ENCODE measurements around the gene OR52M1. TPM values are rescaled to one million over a fixed set of nuclear protein-coding genes. Genes with fewer than 3 reads are reported as not detected.

Gene OR52M1, protein sequence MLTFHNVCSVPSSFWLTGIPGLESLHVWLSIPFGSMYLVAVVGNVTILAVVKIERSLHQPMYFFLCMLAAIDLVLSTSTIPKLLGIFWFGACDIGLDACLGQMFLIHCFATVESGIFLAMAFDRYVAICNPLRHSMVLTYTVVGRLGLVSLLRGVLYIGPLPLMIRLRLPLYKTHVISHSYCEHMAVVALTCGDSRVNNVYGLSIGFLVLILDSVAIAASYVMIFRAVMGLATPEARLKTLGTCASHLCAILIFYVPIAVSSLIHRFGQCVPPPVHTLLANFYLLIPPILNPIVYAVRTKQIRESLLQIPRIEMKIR
- total RNA-seq, result not detected
- long read RNA-seq, donor 1, result 0 reads
- long read RNA-seq, donor 2, result 0 reads

DNA sequence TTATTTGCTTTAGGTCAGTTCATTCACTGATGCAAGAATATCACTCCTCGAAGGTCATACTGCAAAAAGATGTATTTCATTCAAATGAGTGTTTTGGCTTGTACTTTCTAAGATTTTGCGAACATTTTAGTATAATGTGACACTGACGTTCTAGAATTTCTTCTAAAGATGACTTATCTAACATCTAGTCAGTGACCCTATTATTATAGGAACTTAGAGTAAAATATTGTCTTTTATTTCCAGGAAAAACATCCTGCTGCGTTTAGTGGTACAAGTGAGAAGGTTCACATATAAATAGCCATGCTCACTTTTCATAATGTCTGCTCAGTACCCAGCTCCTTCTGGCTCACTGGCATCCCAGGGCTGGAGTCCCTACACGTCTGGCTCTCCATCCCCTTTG is at the start of gene OR52M1:
OR52M1 (plus strand) TSS at position 301 of the 400 bp plus-strand sequence; CDS start at position 301, 0 bp downstream.
- intact Hi-C loops (cut with DNase I, micrococcal nuclease), result no loop called here
- Histone ChIP-seq H3K9me3 (no peaks in the 10 kb centered on the region), H3K4me3 (no peak within 1 kb of the TSS), H3K36me3 (ENCODE audit: low read depth) (no peaks in the 10 kb centered on the region), H3K4me1 (ENCODE audit: low read depth) (peaks cover 7% of the 10 kb centered on the region)
- ATAC-seq, result no peak
- DNase-seq, result no peak
- TF ChIP-seq, protein P1, sequence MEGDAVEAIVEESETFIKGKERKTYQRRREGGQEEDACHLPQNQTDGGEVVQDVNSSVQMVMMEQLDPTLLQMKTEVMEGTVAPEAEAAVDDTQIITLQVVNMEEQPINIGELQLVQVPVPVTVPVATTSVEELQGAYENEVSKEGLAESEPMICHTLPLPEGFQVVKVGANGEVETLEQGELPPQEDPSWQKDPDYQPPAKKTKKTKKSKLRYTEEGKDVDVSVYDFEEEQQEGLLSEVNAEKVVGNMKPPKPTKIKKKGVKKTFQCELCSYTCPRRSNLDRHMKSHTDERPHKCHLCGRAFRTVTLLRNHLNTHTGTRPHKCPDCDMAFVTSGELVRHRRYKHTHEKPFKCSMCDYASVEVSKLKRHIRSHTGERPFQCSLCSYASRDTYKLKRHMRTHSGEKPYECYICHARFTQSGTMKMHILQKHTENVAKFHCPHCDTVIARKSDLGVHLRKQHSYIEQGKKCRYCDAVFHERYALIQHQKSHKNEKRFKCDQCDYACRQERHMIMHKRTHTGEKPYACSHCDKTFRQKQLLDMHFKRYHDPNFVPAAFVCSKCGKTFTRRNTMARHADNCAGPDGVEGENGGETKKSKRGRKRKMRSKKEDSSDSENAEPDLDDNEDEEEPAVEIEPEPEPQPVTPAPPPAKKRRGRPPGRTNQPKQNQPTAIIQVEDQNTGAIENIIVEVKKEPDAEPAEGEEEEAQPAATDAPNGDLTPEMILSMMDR (IDR thresholded peaks at IDR 0.05), result no peak

DNA sequence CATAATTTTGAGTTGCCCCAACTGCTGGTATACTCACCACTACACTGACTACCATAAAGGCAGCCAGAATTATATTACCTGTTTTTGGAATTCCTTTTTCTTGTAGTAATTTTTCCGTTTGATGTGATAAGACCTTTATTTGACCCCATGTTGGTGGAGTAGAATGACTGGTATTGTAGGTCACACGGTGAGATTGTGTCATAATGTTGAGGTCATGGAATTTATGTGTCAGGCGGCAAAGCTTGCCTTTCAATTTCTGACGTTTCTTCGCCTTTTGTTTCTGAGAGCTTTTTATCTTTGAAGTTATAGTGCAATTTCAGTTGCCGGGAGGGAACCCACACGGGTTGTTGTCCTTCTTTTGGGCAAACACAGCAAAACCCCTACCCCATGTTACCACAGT is 49.5 kb upstream of the OR52M1 start:
- H3K4me1 ChIP-seq (ENCODE audit: low read depth), result no peaks in the 10 kb centered on the region
- DNase-seq (no peak), ATAC-seq (no peak)
- TF ChIP-seq, protein P1 (IDR thresholded peaks at IDR 0.05), result no peak
- no peaks in the 10 kb centered on the region for H3K9me3 ChIP-seq
- no peak overlapping the region for H3K4me3 ChIP-seq
- intact Hi-C loops (cut with DNase I, micrococcal nuclease), result loop anchor here in 1 of 2 donors (5.0 kb wide), 1 partner anchor 308 kb away; no protein-coding TSS in a partner anchor
- H3K36me3 ChIP-seq (ENCODE audit: low read depth), result no peaks in the 10 kb centered on the region

DNA sequence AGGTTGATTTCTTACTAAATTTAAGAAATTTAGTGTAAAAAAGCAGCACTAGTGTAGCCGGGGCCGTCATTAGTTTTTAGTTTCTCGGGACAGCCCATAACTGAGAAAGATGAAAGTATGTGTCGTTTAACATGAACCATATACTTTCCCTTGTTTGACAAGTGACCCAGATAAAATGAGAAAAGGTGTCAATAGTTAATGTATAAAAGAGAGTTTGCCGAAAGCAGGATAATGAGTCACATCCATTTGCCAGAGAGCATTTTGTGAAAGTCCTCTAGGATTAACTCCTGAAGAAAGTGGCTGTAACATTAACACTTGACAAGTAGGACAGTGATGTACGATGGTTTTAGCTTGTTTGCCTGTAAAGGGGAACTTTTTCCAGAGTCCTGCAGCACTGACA is 49.0 kb upstream of the OR52M1 start:
- H3K4me3 ChIP-seq, result no peak overlapping the region
- ATAC-seq (no peak), DNase-seq (no peak)
- H3K9me3 ChIP-seq, result no peaks in the 10 kb centered on the region
- no peaks in the 10 kb centered on the region for H3K4me1 ChIP-seq (ENCODE audit: low read depth)
- TF ChIP-seq, protein P1 (IDR thresholded peaks at IDR 0.05), result no peak
- intact Hi-C loops (cut with DNase I, micrococcal nuclease), result loop anchor here in 1 of 2 donors (5.0 kb wide), 1 partner anchor 309 kb away; no protein-coding TSS in a partner anchor
- no peaks in the 10 kb centered on the region for H3K36me3 ChIP-seq (ENCODE audit: low read depth)

DNA sequence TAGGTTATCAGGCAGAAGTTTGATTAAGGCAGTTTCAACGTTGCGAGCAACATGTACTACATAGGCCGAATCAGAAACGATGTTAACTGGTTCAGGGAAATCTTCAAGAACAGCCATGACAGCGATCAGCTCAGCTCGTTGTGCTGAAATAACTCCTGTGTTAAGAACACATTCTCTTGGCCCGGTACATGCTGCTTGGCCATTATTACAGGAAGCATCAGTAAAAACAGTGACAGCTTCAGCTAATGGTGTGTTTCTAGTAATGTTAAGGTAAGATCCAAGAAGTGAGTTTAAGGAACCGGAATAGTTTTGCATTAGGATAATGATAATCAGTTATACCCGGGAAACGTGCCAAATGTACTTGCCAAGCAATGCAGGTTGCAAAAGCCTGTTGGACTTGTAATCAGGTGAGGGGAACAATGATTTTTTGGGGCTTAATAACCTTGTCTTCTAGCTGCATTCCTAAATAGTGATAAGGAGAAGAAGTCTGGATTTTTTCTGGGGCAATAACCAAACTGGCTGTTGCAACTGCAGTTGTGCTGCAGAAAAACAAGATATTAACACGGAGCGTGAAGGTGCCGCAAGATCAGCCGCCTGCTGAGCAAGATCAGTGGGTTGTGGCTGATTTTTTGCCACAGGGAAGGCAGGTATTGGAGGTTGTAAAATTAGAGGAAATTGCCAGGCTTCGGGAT is 48.3 kb upstream of the OR52M1 start:
- DNase-seq, result no peak
- no peaks in the 10 kb centered on the region for H3K36me3 ChIP-seq (ENCODE audit: low read depth)
- no peaks in the 10 kb centered on the region for H3K4me1 ChIP-seq (ENCODE audit: low read depth)
- no peak for ATAC-seq
- no peak overlapping the region for H3K4me3 ChIP-seq
- TF ChIP-seq, protein P1 (IDR thresholded peaks at IDR 0.05), result no peak
- no peaks in the 10 kb centered on the region for H3K9me3 ChIP-seq
- intact Hi-C loops (cut with DNase I, micrococcal nuclease), result loop anchor here in 1 of 2 donors (5.0 kb wide), 1 partner anchor 309 kb away; no protein-coding TSS in a partner anchor

DNA sequence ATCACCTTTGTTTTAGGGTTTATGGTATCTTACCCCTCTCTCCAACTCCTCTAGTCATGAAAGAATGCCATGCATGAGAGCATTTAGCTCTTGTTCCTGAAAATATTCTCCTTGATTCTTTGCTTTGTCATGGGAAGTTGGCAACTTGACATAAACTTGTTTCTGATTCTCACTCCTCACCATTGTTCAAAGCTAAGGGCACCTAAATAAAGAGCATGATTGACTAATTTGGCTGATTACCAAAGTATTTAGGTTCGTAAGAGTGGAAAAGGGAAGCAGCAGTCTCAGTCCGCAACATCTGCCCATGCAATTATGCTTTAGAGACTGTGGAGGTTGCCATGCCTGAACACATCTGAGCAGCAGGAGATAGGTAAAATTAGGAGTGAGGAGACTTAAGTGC is 36.1 kb upstream of the OR52M1 start:
- no peak for DNase-seq
- no peak for ATAC-seq
- no peak overlapping the region for H3K4me3 ChIP-seq
- no peaks in the 10 kb centered on the region for H3K9me3 ChIP-seq
- no peaks in the 10 kb centered on the region for H3K36me3 ChIP-seq (ENCODE audit: low read depth)
- intact Hi-C loops (cut with DNase I, micrococcal nuclease), result no loop called here
- H3K4me1 ChIP-seq (ENCODE audit: low read depth), result no peaks in the 10 kb centered on the region
- TF ChIP-seq, protein P1 (IDR thresholded peaks at IDR 0.05), result no peak
